Endodermal cell (in vitro differentiated cells): ENCODE results near the gene DCLK1. TPM values are rescaled to one million over a fixed set of nuclear protein-coding genes. Genes with fewer than 3 reads are reported as not detected.

ENCODE experiments used
- DNase-seq: peaks from one replicate; pipeline ENCODE4 v3.0.0-alpha.2; 2017
- H3K27ac ChIP-seq: 2 replicates; pipeline ENCODE4 v1.5.1; 2013; ENCODE audit warnings: mild to moderate bottlenecking, low read depth, low read length, moderate library complexity
- H3K27me3 ChIP-seq: 2 replicates; pipeline ENCODE4 v1.6.1; 2013; ENCODE audit warnings: mild to moderate bottlenecking, low read length, moderate library complexity; ENCODE audit not compliant: insufficient read depth, control insufficient read depth, poor library complexity, severe bottlenecking
- H3K36me3 ChIP-seq: 2 replicates; pipeline ENCODE4 v1.7.0; 2013; ENCODE audit warnings: mild to moderate bottlenecking, low read length, moderate library complexity; ENCODE audit not compliant: control insufficient read depth, insufficient read depth
- H3K4me1 ChIP-seq: one replicate; pipeline ENCODE4 v1.7.0; 2013; ENCODE audit warnings: low read length; ENCODE audit not compliant: control insufficient read depth, insufficient read depth
- H3K4me3 ChIP-seq: 2 replicates; pipeline ENCODE4 v1.5.1; 2013; ENCODE audit warnings: mild to moderate bottlenecking, low read length, moderate library complexity
- H3K9ac ChIP-seq: 2 replicates; pipeline ENCODE4 v1.6.1; 2013; ENCODE audit warnings: mild to moderate bottlenecking, low read length, moderate library complexity; ENCODE audit not compliant: poor library complexity, severe bottlenecking; ENCODE audit errors: extremely low read depth
- H3K9me3 ChIP-seq: 2 replicates; pipeline ENCODE4 v1.6.1; 2013; ENCODE audit warnings: mild to moderate bottlenecking, low read length, moderate library complexity; ENCODE audit not compliant: control insufficient read depth
- H3K27ac Mint-ChIP-seq: 2 replicates; pipeline ENCODE4 v1.8.0; 2020; ENCODE audit warnings: mixed read lengths
- H3K27me3 Mint-ChIP-seq: 2 replicates; pipeline ENCODE4 v1.8.0; 2021; ENCODE audit warnings: mild to moderate bottlenecking, mixed read lengths; ENCODE audit not compliant: insufficient read depth
- H3K36me3 Mint-ChIP-seq: 2 replicates; pipeline ENCODE4 v1.8.0; 2020; ENCODE audit warnings: low read depth, mixed read lengths
- H3K4me1 Mint-ChIP-seq: 2 replicates; pipeline ENCODE4 v1.8.0; 2020; ENCODE audit warnings: mixed read lengths
- H3K4me3 Mint-ChIP-seq: 2 replicates; pipeline ENCODE4 v1.8.0; 2020; ENCODE audit warnings: mild to moderate bottlenecking, moderate library complexity, mixed read lengths
- H3K9me3 Mint-ChIP-seq: 2 replicates; pipeline ENCODE4 v1.8.0; 2020; ENCODE audit warnings: mild to moderate bottlenecking, mixed read lengths
- WGBS, 2 experiments: methylation state at CpG; one replicate each; pipeline versions ENCODE4 v1.1.5 to v1.1.7; 2013; ENCODE audit warnings: missing lambda C conversion rate in 2 of 2, mixed read lengths in 1 of 2; ENCODE audit not compliant: insufficient coverage in 1 of 2, insufficient read length in 1 of 2; 5-methylcytosine and 5-hydroxymethylcytosine counted together
- total RNA-seq, 2 donors: library from RNA; stranded (reverse); fragmentation: NEBNext Ultra II Directional in 1 of 2; extraction: Animal tissue kit (Norgen Biotek cat#: 25700) in 1 of 2; gene quantifications; 2 replicates in 1 of 2; 3 replicates in 1 of 2; pipeline ENCODE4 v1.2.1, GENCODE V29; 2021
- TF ChIP-seq, protein P1 (sequence below): fragments of 200-600 bp; sonication (generic); conservative IDR thresholded peaks from 2 replicates; pipeline ENCODE4 v1.5.0; 2021; ENCODE audit warnings: antibody characterized with exemption, mild to moderate bottlenecking

The DCLK1 gene
- total RNA-seq, 2 donors from 2014 or later = 3.0 to 32.8 TPM

DNA sequence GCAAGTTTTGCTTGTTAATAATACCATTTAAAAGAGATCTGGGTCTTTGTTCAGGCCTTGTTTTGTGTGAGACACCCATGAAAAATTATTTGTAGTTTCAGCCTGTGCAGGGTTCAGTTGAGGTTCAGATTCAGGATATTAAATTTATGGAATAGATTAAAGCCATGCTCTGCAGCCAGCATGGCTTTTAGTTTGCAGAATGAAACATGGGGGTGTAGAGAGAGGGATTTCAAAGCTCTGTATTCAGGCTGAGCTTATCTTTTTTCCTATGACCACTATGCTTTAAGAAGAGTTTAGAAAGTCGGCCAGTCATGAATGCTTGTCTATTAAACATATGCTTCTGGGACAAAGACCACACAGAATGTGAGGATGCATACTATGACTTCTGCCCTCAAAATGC lies 73.6 kb downstream of the DCLK1 start:
- 94% methylated on average over 1 of the region's 1 CpG; no CpG with 5 or more reads in 1 of the 2 experiments for WGBS, 2 experiments
- H3K9ac ChIP-seq = no peak overlapping the region
- Mint-ChIP-seq H3K27ac (no peak overlapping the region), H3K4me1 (peaks cover 4% of the 10 kb centered on the region), H3K9me3 (peaks cover 3% of the 10 kb centered on the region), H3K4me3 (no peak overlapping the region), H3K27me3 (no peaks in the 10 kb centered on the region), H3K36me3 (no peaks in the 10 kb centered on the region)
- no peak overlapping the region for H3K4me3 ChIP-seq
- no peak overlapping the region for H3K27ac ChIP-seq
- no peak for DNase-seq
- H3K36me3 ChIP-seq = no peaks in the 10 kb centered on the region
- H3K9me3 ChIP-seq = no peaks in the 10 kb centered on the region
- H3K4me1 ChIP-seq = peaks cover 6% of the 10 kb centered on the region
- TF ChIP-seq, protein P1, sequence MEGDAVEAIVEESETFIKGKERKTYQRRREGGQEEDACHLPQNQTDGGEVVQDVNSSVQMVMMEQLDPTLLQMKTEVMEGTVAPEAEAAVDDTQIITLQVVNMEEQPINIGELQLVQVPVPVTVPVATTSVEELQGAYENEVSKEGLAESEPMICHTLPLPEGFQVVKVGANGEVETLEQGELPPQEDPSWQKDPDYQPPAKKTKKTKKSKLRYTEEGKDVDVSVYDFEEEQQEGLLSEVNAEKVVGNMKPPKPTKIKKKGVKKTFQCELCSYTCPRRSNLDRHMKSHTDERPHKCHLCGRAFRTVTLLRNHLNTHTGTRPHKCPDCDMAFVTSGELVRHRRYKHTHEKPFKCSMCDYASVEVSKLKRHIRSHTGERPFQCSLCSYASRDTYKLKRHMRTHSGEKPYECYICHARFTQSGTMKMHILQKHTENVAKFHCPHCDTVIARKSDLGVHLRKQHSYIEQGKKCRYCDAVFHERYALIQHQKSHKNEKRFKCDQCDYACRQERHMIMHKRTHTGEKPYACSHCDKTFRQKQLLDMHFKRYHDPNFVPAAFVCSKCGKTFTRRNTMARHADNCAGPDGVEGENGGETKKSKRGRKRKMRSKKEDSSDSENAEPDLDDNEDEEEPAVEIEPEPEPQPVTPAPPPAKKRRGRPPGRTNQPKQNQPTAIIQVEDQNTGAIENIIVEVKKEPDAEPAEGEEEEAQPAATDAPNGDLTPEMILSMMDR = no peak
- H3K27me3 ChIP-seq = no peaks in the 10 kb centered on the region

DNA sequence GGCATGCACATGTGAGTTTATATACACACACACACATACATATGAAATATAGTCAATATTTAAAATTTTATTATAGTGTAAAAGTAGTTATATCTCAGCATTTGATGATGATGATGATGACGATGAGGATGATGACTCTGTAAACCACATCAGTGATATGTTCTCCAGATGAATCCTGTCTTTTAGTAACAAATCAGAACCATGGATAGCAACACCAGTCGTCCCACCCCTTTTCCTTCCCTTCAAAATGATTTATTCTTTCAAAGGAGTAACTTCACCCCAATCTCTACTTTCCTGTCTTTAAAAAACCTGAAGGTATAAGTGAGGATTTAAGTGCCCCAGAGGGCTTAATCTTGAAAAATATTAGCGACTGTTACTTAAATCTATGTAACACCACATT lies 74.1 kb downstream of the DCLK1 start:
- Mint-ChIP-seq H3K36me3 (no peaks in the 10 kb centered on the region), H3K9me3 (peaks cover 3% of the 10 kb centered on the region), H3K4me3 (no peak overlapping the region), H3K4me1 (peaks cover 4% of the 10 kb centered on the region), H3K27ac (no peak overlapping the region), H3K27me3 (no peaks in the 10 kb centered on the region)
- H3K4me1 ChIP-seq = peaks cover 6% of the 10 kb centered on the region
- TF ChIP-seq, protein P1 = no peak
- H3K27me3 ChIP-seq = no peaks in the 10 kb centered on the region
- DNase-seq = no peak
- no peak overlapping the region for H3K4me3 ChIP-seq
- WGBS, 2 experiments = 81 to 100% methylated on average over 2 to 3 of the region's 3 CpGs
- no peaks in the 10 kb centered on the region for H3K9me3 ChIP-seq
- H3K27ac ChIP-seq = no peak overlapping the region
- no peak overlapping the region for H3K9ac ChIP-seq
- H3K36me3 ChIP-seq = no peaks in the 10 kb centered on the region

DNA sequence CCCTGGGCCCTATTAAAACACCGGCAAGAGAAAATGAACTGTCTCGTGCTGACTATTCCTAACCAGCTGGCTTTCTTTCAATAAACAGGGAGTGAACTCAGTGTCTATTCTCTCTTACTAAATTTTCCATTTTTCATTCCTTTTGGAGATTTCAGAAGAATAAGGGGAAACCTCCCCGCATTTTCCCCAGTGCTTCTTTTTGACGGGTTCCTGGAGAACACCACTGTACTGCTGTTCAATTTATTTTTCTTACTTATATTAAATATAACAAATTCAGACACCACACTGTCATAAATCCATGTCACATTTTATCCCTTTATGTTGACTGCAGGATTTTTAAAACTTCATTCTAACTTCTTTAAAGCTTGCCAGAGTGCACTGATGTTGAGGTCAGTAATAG lies 75.8 kb downstream of the DCLK1 start:
- Mint-ChIP-seq H3K27ac (no peak overlapping the region), H3K9me3 (peaks cover 3% of the 10 kb centered on the region), H3K27me3 (no peaks in the 10 kb centered on the region), H3K4me3 (no peak overlapping the region), H3K36me3 (no peaks in the 10 kb centered on the region), H3K4me1 (peaks cover 4% of the 10 kb centered on the region)
- WGBS, 2 experiments = 93 to 100% methylated on average over 2 to 4 of the region's 4 CpGs
- H3K4me1 ChIP-seq = peaks cover 6% of the 10 kb centered on the region
- TF ChIP-seq, protein P1 = no peak
- H3K9ac ChIP-seq = no peak overlapping the region
- no peak for DNase-seq
- H3K4me3 ChIP-seq = no peak overlapping the region
- H3K36me3 ChIP-seq = no peaks in the 10 kb centered on the region
- H3K9me3 ChIP-seq = no peaks in the 10 kb centered on the region
- no peaks in the 10 kb centered on the region for H3K27me3 ChIP-seq
- H3K27ac ChIP-seq = no peak overlapping the region
